HG03575 (cell line): ENCODE data around the gene WWOX.

ENCODE experiments used
- ATAC-seq: cut with Tn5 transposase; IDR thresholded peaks from one replicate; pipeline ENCODE4 v1.9.1; 2021; ENCODE audit not compliant: unreplicated experiment, insufficient number of reproducible peaks, low FRiP score; ENCODE audit errors: extremely low read depth

WWOX gene

GRCh38 chr16:79163691-79164387, 1064.4 kb downstream of the WWOX start:
- ATAC-seq, result no peak

- ATAC-seq, result no peak
These were observed 1065.0 kb downstream of the WWOX start for GRCh38 chr16:79164388-79164995.

- ATAC-seq, result no peak
These were observed 1065.6 kb downstream of the WWOX start for GRCh38 chr16:79165079-79165478.

GRCh38 chr16:79165506-79165905, 1066.1 kb downstream of the WWOX start:
- ATAC-seq, result no peak

- no peak for ATAC-seq
These were observed 1068.4 kb downstream of the WWOX start for GRCh38 chr16:79167893-79168292.

GRCh38 chr16:79168321-79168720, 1068.9 kb downstream of the WWOX start:
- no peak for ATAC-seq

- no peak for ATAC-seq
These were observed 1069.8 kb downstream of the WWOX start for GRCh38 chr16:79169239-79169638.

- no peak for ATAC-seq
These were observed 1071.2 kb downstream of the WWOX start for GRCh38 chr16:79170555-79171246.

GRCh38 chr16:79171504-79171903, 1072.0 kb downstream of the WWOX start:
- no peak for ATAC-seq

- no peak for ATAC-seq
These were observed 1072.7 kb downstream of the WWOX start for GRCh38 chr16:79171931-79172705.

GRCh38 chr16:79172976-79173500, 1073.6 kb downstream of the WWOX start:
- ATAC-seq, result no peak

GRCh38 chr16:79173919-79174318, 1074.5 kb downstream of the WWOX start:
- ATAC-seq, result no peak

- no peak for ATAC-seq
These were observed 1076.0 kb downstream of the WWOX start for GRCh38 chr16:79175286-79176057.

- no peak for ATAC-seq
These were observed 1077.6 kb downstream of the WWOX start for GRCh38 chr16:79177018-79177417.

- no peak for ATAC-seq
These were observed 1082.0 kb downstream of the WWOX start for GRCh38 chr16:79181419-79181818.

GRCh38 chr16:79182616-79183015, 1083.2 kb downstream of the WWOX start:
- ATAC-seq, result no peak

- ATAC-seq, result no peak
These were observed 1084.1 kb downstream of the WWOX start for GRCh38 chr16:79183571-79183970.

- no peak for ATAC-seq
These were observed 1085.1 kb downstream of the WWOX start for GRCh38 chr16:79184464-79185030.
